Suprapubic skin (tissue), 4 donors: ENCODE data around the gene ARHGAP6. TPM values are rescaled to one million over a fixed set of nuclear protein-coding genes. Genes with fewer than 3 reads are reported as not detected.

ENCODE experiments used
- DNase-seq, 2 donors: peaks; one replicate each; pipeline ENCODE4 v3.0.0-alpha.2; 2019; ENCODE audit warnings: low spot score in 2 of 2
- H3K27ac ChIP-seq: fragments of 200-600 bp; sonication (generic); one replicate; pipeline ENCODE4 v1.5.1; 2019
- H3K27me3 ChIP-seq: fragments of 200-600 bp; sonication (generic); one replicate; pipeline ENCODE4 v1.5.1; 2019
- H3K36me3 ChIP-seq: fragments of 200-600 bp; sonication (generic); one replicate; pipeline ENCODE4 v1.5.1; 2019
- H3K4me1 ChIP-seq: fragments of 200-600 bp; sonication (generic); one replicate; pipeline ENCODE4 v1.5.1; 2019
- H3K4me3 ChIP-seq: fragments of 200-600 bp; sonication (generic); one replicate; pipeline ENCODE4 v1.5.1; 2019; ENCODE audit warnings: mild to moderate bottlenecking
- H3K9me3 ChIP-seq: fragments of 200-600 bp; sonication (generic); one replicate; pipeline ENCODE4 v1.5.1; 2019
- CTCF ChIP-seq, 2 donors: fragments of 200-600 bp in 1 of 2; fragments of 450-650 bp in 1 of 2; sonication (generic) in 1 of 2; IDR thresholded peaks; one replicate each; pipeline ENCODE4 v1.5.1; 2016 to 2019; ENCODE audit warnings: antibody characterized with exemption in 2 of 2, mild to moderate bottlenecking in 1 of 2, moderate library complexity in 1 of 2
- EP300 ChIP-seq: sonication (generic); formaldehyde crosslinking; IDR thresholded peaks from one replicate; pipeline ENCODE4 v1.6.1; 2017; ENCODE audit warnings: antibody characterized with exemption
- POLR2A ChIP-seq, 2 donors: fragments of 450-650 bp; IDR thresholded peaks; one replicate each; pipeline ENCODE4 v1.6.1; 2017; ENCODE audit warnings: antibody characterized with exemption in 2 of 2, mild to moderate bottlenecking in 2 of 2, moderate library complexity in 2 of 2
- POLR2AphosphoS5 ChIP-seq, 3 donors: sonication (generic); formaldehyde crosslinking; IDR thresholded peaks; one replicate each; pipeline ENCODE4 v1.6.1; 2017; ENCODE audit warnings: antibody characterized with exemption in 3 of 3
- WGBS: methylation state at CpG from one replicate; pipeline ENCODE4 v1.1.5; 2018; 5-methylcytosine and 5-hydroxymethylcytosine counted together
- total RNA-seq, 4 donors: library from RNA; depleted of rRNA; stranded (reverse); fragments of >200 nt; gene quantifications; one replicate each; pipeline ENCODE4 v1.1.0, GENCODE V29; 2016

ARHGAP6 gene
- total RNA-seq, 4 donors from 2014 or later, result 1.6 to 6.7 (median 3.1) TPM

- 66% methylated on average over 3 of the region's 3 CpGs for WGBS
- Histone ChIP-seq H3K9me3 (no peaks in the 10 kb centered on the region), H3K27me3 (no peaks in the 10 kb centered on the region), H3K36me3 (no peaks in the 10 kb centered on the region), H3K4me3 (no peak overlapping the region), H3K4me1 (no peaks in the 10 kb centered on the region), H3K27ac (no peak overlapping the region)
- no peak for TF ChIP-seq CTCF (IDR thresholded peaks at IDR 0.05)
- no peak for TF ChIP-seq EP300
- no peak for TF ChIP-seq POLR2A (IDR thresholded peaks at IDR 0.05)
- TF ChIP-seq POLR2AphosphoS5 (IDR thresholded peaks at IDR 0.05), result no peak
- no peak for DNase-seq
These were observed 192.8 kb downstream of the ARHGAP6 start for GRCh38 chrX:11472879-11473278.

GRCh38 chrX:11472381-11472780, 193.3 kb downstream of the ARHGAP6 start:
- Histone ChIP-seq H3K27ac (no peak overlapping the region), H3K27me3 (no peaks in the 10 kb centered on the region), H3K36me3 (no peaks in the 10 kb centered on the region), H3K4me1 (no peaks in the 10 kb centered on the region), H3K9me3 (no peaks in the 10 kb centered on the region), H3K4me3 (no peak overlapping the region)
- 64% methylated on average over 2 of the region's 2 CpGs for WGBS
- DNase-seq, result no peak
- TF ChIP-seq POLR2A (IDR thresholded peaks at IDR 0.05) (no peak), EP300 (no peak), CTCF (IDR thresholded peaks at IDR 0.05) (no peak), POLR2AphosphoS5 (IDR thresholded peaks at IDR 0.05) (no peak)

DNA sequence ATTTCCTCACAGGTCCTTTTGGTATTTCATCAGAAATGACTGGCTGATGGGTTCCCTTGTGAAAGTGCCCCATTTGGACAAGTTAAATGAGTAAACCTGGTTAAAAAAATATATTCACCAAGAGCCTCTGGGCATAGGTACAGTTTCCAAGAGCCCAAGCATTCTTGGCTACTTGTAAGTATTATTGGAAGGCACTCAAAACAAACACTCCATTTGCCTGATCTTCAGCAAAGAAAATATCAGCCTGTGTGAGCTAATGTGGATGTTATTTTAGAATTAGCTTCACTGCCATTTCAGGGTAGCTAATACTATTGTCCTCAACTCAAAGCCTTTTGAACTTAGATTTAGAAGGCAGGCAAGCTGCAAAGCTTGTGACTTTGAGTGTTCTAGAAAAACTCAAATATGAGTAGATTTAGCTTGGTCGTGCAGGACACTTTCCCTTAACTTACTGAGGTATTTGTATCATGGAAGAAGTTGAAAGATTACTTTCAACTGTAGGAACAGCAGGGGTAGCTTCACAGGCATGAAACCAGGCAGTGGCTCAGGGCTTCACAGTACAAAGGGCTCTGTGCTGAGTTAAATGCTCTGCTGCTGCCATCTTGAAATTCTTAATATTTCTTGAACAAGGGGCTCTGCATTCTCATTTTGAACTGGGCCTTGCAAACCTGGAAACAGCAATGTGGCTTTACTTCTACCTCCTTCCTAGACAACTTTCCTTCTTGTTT, 195.3 kb downstream of the ARHGAP6 start:
- TF ChIP-seq POLR2AphosphoS5 (IDR thresholded peaks at IDR 0.05) (no peak), CTCF (IDR thresholded peaks at IDR 0.05) (no peak), EP300 (no peak), POLR2A (IDR thresholded peaks at IDR 0.05) (no peak)
- H3K4me1 ChIP-seq, result no peaks in the 10 kb centered on the region
- H3K9me3 ChIP-seq, result no peaks in the 10 kb centered on the region
- 13% methylated on average over 1 of the region's 1 CpG for WGBS
- no peaks in the 10 kb centered on the region for H3K27me3 ChIP-seq
- H3K36me3 ChIP-seq, result no peaks in the 10 kb centered on the region
- H3K4me3 ChIP-seq, result no peak overlapping the region
- no peak overlapping the region for H3K27ac ChIP-seq
- no peak for DNase-seq

DNA sequence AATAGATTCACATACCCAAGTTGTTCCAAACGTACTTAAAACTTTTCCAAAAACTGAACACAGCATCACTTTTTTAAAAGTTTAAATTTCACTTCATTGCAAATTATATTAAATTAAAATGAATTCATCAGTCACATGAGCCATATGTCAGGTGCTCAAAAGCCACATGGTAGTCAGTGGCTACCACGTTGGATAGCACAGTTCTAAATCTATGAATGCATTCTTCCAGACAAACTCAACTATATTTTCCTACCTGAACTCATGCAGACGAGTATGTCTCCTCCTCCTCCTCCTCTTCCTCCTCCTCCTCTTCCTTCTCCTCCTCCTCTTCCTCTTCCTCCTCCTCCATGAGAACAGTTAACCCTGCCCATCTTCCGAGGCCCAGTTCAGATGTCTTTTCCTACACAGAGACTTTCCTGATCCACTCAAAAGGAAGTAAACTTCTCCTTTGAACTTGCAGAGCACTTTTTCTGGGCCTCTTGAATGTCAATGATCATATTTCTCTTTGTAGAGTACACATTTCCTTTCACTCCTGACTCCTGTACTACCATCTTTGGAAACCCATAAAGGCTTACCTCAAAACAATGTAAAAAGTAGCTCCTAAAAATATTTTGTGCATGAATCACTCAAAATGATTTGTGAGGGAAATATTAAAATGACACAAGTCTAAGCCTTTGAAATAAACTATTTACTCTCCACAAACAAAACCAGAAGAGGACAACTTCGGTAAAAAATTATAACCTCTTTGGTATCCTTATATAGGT, 199.9 kb downstream of the ARHGAP6 start:
- no peak overlapping the region for H3K4me3 ChIP-seq
- no peak for DNase-seq
- H3K27me3 ChIP-seq, result no peaks in the 10 kb centered on the region
- 65% methylated on average over 5 of the region's 5 CpGs for WGBS
- no peak overlapping the region for H3K27ac ChIP-seq
- H3K9me3 ChIP-seq, result no peaks in the 10 kb centered on the region
- H3K36me3 ChIP-seq, result no peaks in the 10 kb centered on the region
- no peaks in the 10 kb centered on the region for H3K4me1 ChIP-seq
- TF ChIP-seq POLR2AphosphoS5 (IDR thresholded peaks at IDR 0.05), result no peak
- no peak for TF ChIP-seq POLR2A (IDR thresholded peaks at IDR 0.05)
- no peak for TF ChIP-seq CTCF (IDR thresholded peaks at IDR 0.05)
- TF ChIP-seq EP300, result no peak

DNA sequence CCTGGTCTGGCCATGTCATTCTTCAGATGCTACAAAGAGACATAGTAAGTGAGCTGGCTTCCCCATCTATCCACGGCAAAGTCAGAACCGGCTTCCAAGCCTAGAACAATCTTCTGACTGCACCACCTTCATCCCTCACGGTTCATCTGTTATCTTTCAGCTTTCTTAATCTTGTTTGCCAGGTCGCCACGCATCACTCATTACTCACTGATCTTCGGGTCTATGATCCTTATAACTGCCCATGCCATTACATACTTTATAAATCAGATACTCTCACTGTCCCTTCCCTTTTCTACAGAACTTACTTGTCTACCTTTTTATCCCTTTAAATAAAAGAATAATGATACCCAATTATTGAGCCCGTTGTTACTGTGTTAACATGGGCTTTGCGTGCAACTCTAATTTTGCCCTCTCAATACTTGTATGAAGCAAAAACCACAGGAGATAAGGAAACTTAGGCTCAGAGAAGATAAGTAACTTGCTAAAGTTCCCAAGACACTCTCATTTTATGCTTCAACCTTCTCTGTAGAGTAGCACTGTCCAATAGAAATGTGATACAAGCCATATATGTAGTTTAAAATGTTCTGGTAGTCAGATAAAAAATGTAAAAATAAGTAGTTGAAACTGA, 200.8 kb downstream of the ARHGAP6 start:
- TF ChIP-seq CTCF (IDR thresholded peaks at IDR 0.05) (no peak), EP300 (no peak), POLR2AphosphoS5 (IDR thresholded peaks at IDR 0.05) (no peak), POLR2A (IDR thresholded peaks at IDR 0.05) (no peak)
- no peaks in the 10 kb centered on the region for H3K36me3 ChIP-seq
- 85% methylated on average over 8 of the region's 8 CpGs for WGBS
- H3K27me3 ChIP-seq, result no peaks in the 10 kb centered on the region
- H3K27ac ChIP-seq, result no peak overlapping the region
- no peaks in the 10 kb centered on the region for H3K9me3 ChIP-seq
- H3K4me1 ChIP-seq, result no peaks in the 10 kb centered on the region
- no peak for DNase-seq
- no peak overlapping the region for H3K4me3 ChIP-seq
